Endodermal cell (in vitro differentiated cells): ENCODE results near the gene SATB1. TPM values are rescaled to one million over a fixed set of nuclear protein-coding genes. Genes with fewer than 3 reads are reported as not detected.

Source experiments
- DNase-seq: peaks from one replicate; pipeline ENCODE4 v3.0.0-alpha.2; 2017
- H3K27ac ChIP-seq: 2 replicates; pipeline ENCODE4 v1.5.1; 2013; ENCODE audit warnings: mild to moderate bottlenecking, low read depth, low read length, moderate library complexity
- H3K27me3 ChIP-seq: 2 replicates; pipeline ENCODE4 v1.6.1; 2013; ENCODE audit warnings: mild to moderate bottlenecking, low read length, moderate library complexity; ENCODE audit not compliant: insufficient read depth, control insufficient read depth, poor library complexity, severe bottlenecking
- H3K36me3 ChIP-seq: 2 replicates; pipeline ENCODE4 v1.7.0; 2013; ENCODE audit warnings: mild to moderate bottlenecking, low read length, moderate library complexity; ENCODE audit not compliant: control insufficient read depth, insufficient read depth
- H3K4me1 ChIP-seq: one replicate; pipeline ENCODE4 v1.7.0; 2013; ENCODE audit warnings: low read length; ENCODE audit not compliant: control insufficient read depth, insufficient read depth
- H3K4me3 ChIP-seq: 2 replicates; pipeline ENCODE4 v1.5.1; 2013; ENCODE audit warnings: mild to moderate bottlenecking, low read length, moderate library complexity
- H3K9ac ChIP-seq: 2 replicates; pipeline ENCODE4 v1.6.1; 2013; ENCODE audit warnings: mild to moderate bottlenecking, low read length, moderate library complexity; ENCODE audit not compliant: poor library complexity, severe bottlenecking; ENCODE audit errors: extremely low read depth
- H3K9me3 ChIP-seq: 2 replicates; pipeline ENCODE4 v1.6.1; 2013; ENCODE audit warnings: mild to moderate bottlenecking, low read length, moderate library complexity; ENCODE audit not compliant: control insufficient read depth
- H3K27ac Mint-ChIP-seq: 2 replicates; pipeline ENCODE4 v1.8.0; 2020; ENCODE audit warnings: mixed read lengths
- H3K27me3 Mint-ChIP-seq: 2 replicates; pipeline ENCODE4 v1.8.0; 2021; ENCODE audit warnings: mild to moderate bottlenecking, mixed read lengths; ENCODE audit not compliant: insufficient read depth
- H3K36me3 Mint-ChIP-seq: 2 replicates; pipeline ENCODE4 v1.8.0; 2020; ENCODE audit warnings: low read depth, mixed read lengths
- H3K4me1 Mint-ChIP-seq: 2 replicates; pipeline ENCODE4 v1.8.0; 2020; ENCODE audit warnings: mixed read lengths
- H3K4me3 Mint-ChIP-seq: 2 replicates; pipeline ENCODE4 v1.8.0; 2020; ENCODE audit warnings: mild to moderate bottlenecking, moderate library complexity, mixed read lengths
- H3K9me3 Mint-ChIP-seq: 2 replicates; pipeline ENCODE4 v1.8.0; 2020; ENCODE audit warnings: mild to moderate bottlenecking, mixed read lengths
- WGBS, 2 experiments: methylation state at CpG; one replicate each; pipeline versions ENCODE4 v1.1.5 to v1.1.7; 2013; ENCODE audit warnings: missing lambda C conversion rate in 2 of 2, mixed read lengths in 1 of 2; ENCODE audit not compliant: insufficient coverage in 1 of 2, insufficient read length in 1 of 2; 5-methylcytosine and 5-hydroxymethylcytosine counted together
- total RNA-seq, 2 donors: library from RNA; stranded (reverse); fragmentation: NEBNext Ultra II Directional in 1 of 2; extraction: Animal tissue kit (Norgen Biotek cat#: 25700) in 1 of 2; gene quantifications; 2 replicates in 1 of 2; 3 replicates in 1 of 2; pipeline ENCODE4 v1.2.1, GENCODE V29; 2021
- TF ChIP-seq, protein P1 (sequence below): fragments of 200-600 bp; sonication (generic); conservative IDR thresholded peaks from 2 replicates; pipeline ENCODE4 v1.5.0; 2021; ENCODE audit warnings: antibody characterized with exemption, mild to moderate bottlenecking

Gene SATB1
- total RNA-seq, 2 donors from 2014 or later: 31.5 to 38.6 TPM

DNA sequence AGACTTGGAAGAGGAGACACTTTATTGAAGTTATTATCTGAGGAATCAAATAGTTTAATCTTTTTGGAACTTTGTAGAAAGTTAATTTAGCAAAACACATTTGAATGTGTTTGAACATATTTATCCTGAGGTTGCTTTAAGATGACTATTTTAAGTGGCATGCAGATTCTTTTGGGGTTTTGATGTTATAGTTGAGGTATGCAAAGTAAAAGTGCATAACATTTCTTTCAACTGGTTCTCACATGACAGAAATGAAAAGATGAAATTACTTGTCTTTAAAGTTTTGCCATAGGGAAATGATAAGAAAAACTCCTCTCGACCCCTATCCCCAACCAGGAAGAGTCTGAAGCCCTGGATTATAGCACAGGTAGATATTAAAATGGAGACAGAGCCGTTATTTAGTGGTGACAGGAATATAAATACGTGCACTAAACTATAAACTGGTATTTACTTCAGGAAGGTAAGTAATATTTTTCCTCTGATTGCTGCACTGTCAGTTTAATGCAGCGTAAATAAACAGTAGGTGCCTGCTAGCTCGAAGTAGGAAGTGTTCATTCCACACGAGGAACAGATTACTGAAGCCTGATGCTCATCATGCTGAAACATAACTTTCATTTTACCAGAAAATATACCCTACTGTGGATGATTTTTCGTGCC, 15.1 kb upstream of the SATB1 start:
- no peak overlapping the region for H3K27ac ChIP-seq

DNA sequence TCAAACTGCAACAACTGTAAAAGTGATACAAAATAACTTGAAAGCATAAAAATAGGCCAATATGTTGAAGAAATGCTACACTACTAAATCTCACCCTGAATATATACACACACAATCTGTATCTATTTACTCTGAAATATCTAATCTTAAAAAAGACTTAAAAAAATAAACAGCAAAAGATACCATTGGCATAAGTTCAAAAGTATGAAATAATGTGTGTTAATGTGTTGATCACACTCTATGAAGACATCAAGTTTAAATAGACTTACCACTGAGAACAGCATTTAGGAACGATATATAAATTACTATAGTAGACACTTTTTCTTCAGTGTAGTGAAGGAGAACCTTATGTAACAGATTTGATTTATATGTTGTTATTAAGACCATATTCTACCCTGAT, 14.1 kb upstream of the SATB1 start:
- Histone ChIP-seq H3K27me3 (peaks cover 53% of the 10 kb centered on the region), H3K9me3 (no peaks in the 10 kb centered on the region), H3K27ac (no peak overlapping the region), H3K9ac (no peak overlapping the region), H3K4me1 (no peaks in the 10 kb centered on the region), H3K4me3 (no peak overlapping the region), H3K36me3 (no peaks in the 10 kb centered on the region)
- peaks cover 11% of the 10 kb centered on the region for H3K4me1 Mint-ChIP-seq
- TF ChIP-seq, protein P1, sequence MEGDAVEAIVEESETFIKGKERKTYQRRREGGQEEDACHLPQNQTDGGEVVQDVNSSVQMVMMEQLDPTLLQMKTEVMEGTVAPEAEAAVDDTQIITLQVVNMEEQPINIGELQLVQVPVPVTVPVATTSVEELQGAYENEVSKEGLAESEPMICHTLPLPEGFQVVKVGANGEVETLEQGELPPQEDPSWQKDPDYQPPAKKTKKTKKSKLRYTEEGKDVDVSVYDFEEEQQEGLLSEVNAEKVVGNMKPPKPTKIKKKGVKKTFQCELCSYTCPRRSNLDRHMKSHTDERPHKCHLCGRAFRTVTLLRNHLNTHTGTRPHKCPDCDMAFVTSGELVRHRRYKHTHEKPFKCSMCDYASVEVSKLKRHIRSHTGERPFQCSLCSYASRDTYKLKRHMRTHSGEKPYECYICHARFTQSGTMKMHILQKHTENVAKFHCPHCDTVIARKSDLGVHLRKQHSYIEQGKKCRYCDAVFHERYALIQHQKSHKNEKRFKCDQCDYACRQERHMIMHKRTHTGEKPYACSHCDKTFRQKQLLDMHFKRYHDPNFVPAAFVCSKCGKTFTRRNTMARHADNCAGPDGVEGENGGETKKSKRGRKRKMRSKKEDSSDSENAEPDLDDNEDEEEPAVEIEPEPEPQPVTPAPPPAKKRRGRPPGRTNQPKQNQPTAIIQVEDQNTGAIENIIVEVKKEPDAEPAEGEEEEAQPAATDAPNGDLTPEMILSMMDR: no peak
- H3K36me3 Mint-ChIP-seq: no peaks in the 10 kb centered on the region
- no peak for DNase-seq
- no peaks in the 10 kb centered on the region for H3K9me3 Mint-ChIP-seq
- H3K4me3 Mint-ChIP-seq: no peak overlapping the region
- no peak overlapping the region for H3K27ac Mint-ChIP-seq
- WGBS, 2 experiments: 88% methylated on average over 1 of the region's 1 CpG; no CpG with 5 or more reads in 1 of the 2 experiments
- H3K27me3 Mint-ChIP-seq: peaks cover 51% of the 10 kb centered on the region

More for the DNA sequence above, 15.1 kb upstream of the SATB1 start:
- H3K9ac ChIP-seq: no peak overlapping the region
- 77 to 88% methylated on average over 6 to 7 of the region's 7 CpGs for WGBS, 2 experiments
- H3K27ac Mint-ChIP-seq: peak overlapping the region; percentile 12
- H3K4me1 ChIP-seq: no peaks in the 10 kb centered on the region
- no peak overlapping the region for H3K4me3 Mint-ChIP-seq
- H3K4me1 Mint-ChIP-seq: peaks cover 11% of the 10 kb centered on the region
- H3K36me3 Mint-ChIP-seq: no peaks in the 10 kb centered on the region
- H3K9me3 ChIP-seq: no peaks in the 10 kb centered on the region
- H3K27me3 ChIP-seq: peaks cover 55% of the 10 kb centered on the region
- H3K36me3 ChIP-seq: no peaks in the 10 kb centered on the region
- no peak for DNase-seq
- TF ChIP-seq, protein P1: no peak
- H3K27me3 Mint-ChIP-seq: peaks cover 54% of the 10 kb centered on the region
- H3K9me3 Mint-ChIP-seq: no peaks in the 10 kb centered on the region
- no peak overlapping the region for H3K4me3 ChIP-seq

DNA sequence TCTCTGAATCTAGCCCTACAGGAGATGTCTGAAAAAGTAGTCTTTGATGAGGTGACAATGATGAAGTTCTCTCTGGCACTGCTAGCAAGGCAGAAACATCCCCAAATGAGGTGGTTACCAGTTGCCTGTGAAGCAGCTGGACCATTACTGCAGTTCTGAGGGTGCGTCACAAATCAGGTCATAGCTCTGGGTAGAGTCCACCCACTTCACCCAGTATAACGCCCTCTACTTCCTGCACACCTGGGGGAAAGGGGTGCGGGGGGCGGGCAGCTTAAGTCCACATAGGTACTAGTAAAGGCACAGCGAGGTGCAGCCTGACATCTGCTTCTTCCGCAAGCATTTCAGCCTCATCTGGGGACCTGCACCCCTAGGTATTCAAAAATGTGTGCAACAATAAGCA, 13.4 kb upstream of the SATB1 start:
- WGBS, 2 experiments: 93 to 96% methylated on average over 5 to 6 of the region's 6 CpGs
- no peaks in the 10 kb centered on the region for H3K36me3 Mint-ChIP-seq
- Histone ChIP-seq H3K9me3 (no peaks in the 10 kb centered on the region), H3K36me3 (no peaks in the 10 kb centered on the region), H3K27me3 (peaks cover 46% of the 10 kb centered on the region), H3K4me1 (no peaks in the 10 kb centered on the region), H3K27ac (no peak overlapping the region), H3K4me3 (no peak overlapping the region), H3K9ac (no peak overlapping the region)
- no peak for DNase-seq
- no peak overlapping the region for H3K4me3 Mint-ChIP-seq
- peaks cover 44% of the 10 kb centered on the region for H3K27me3 Mint-ChIP-seq
- no peaks in the 10 kb centered on the region for H3K9me3 Mint-ChIP-seq
- H3K4me1 Mint-ChIP-seq: peaks cover 9% of the 10 kb centered on the region
- H3K27ac Mint-ChIP-seq: no peak overlapping the region
- TF ChIP-seq, protein P1: no peak
